Metanephros (tissue), 2 donors: Measurements from ENCODE around the gene ABHD6. TPM values are rescaled to one million over a fixed set of nuclear protein-coding genes. Genes with fewer than 3 reads are reported as not detected.

Experiments
- small RNA-seq: library from RNA; depleted of rRNA; stranded (forward); fragments of <200 nt; gene quantifications from one replicate; pipeline ENCODE3, GENCODE V24; 2014; ENCODE audit warnings: low replicate concordance
- total RNA-seq: library from RNA; depleted of rRNA; stranded (reverse); fragments of >200 nt; gene quantifications from one replicate; pipeline ENCODE4 v1.2.3, GENCODE V29; 2014

ABHD6 gene
- total RNA-seq = 10.0 TPM

GRCh38 chr3:58237238-58237940 is at the start of gene ABHD6:
TSS of gene ABHD6 (plus strand) at chr3:58237792. CDS start at chr3:58256587, 18,795 bp downstream.

GRCh38 chr3:58210761-58211460 is 26.7 kb upstream of the ABHD6 start, which contains the start of gene DNASE1L3:
TSS of gene DNASE1L3 (minus strand) at chr3:58210972. CDS start at chr3:58210906, 66 bp downstream.

GRCh38 chr3:58305882-58306711 is 68.5 kb downstream of the ABHD6 start, which contains the start of the genes HTD2 and RPP14:
TSS of gene HTD2 (plus strand) at chr3:58306520. CDS start at chr3:58317614, 11,094 bp downstream.
TSS of gene RPP14 (plus strand) at chr3:58306245. CDS start at chr3:58310330, 4,085 bp downstream.

GRCh38 chr3:58332575-58333188 is 95.1 kb downstream of the ABHD6 start, which contains the start of gene PXK:
TSS of gene PXK (plus strand) at chr3:58332892. CDS start at chr3:58332989, 97 bp downstream.

Small RNA genes lying within 50 kb of the gene (small RNA-seq; reads per million reads assigned to genes)
- not detected for gene AC098479.1

Other genes starting within 250 kb of the ABHD6 start
- 206 TPM for gene FLNB, start 229.4 kb upstream of the ABHD6 start, total RNA-seq
- gene DNASE1L3, start 26.8 kb upstream of the ABHD6 start, total RNA-seq = 10.0 TPM
- gene RPP14, start 68.5 kb downstream of the ABHD6 start, total RNA-seq = 12.1 TPM
- gene HTD2, start 68.7 kb downstream of the ABHD6 start, total RNA-seq = 14.8 TPM
- gene PXK, start 95.1 kb downstream of the ABHD6 start, total RNA-seq = 26.1 TPM
- gene PDHB, start 196.0 kb downstream of the ABHD6 start, total RNA-seq = 62.1 TPM